Measurements from ENCODE around the gene DEPDC5.
"Not testable (repeated sequence)": the region's sequence is repeated elsewhere in the genome, so short reads cannot be mapped to it uniquely, and the experiment has no call there.

The DEPDC5 gene

GRCh38 chr22:31752096-31752847, 1.5 kb upstream of the DEPDC5 start:
- no peak overlapping the region for H3K4me3 ChIP-seq (ENCODE audit: low read depth, low read length)
- POLR2A ChIA-PET, result interaction anchor here (0.8 to 1.5 kb wide), 2 partner anchors 10 to 91 kb away, joined by 3 to 4 read pairs; no protein-coding TSS in a partner anchor
- TF ChIP-seq, protein P1, sequence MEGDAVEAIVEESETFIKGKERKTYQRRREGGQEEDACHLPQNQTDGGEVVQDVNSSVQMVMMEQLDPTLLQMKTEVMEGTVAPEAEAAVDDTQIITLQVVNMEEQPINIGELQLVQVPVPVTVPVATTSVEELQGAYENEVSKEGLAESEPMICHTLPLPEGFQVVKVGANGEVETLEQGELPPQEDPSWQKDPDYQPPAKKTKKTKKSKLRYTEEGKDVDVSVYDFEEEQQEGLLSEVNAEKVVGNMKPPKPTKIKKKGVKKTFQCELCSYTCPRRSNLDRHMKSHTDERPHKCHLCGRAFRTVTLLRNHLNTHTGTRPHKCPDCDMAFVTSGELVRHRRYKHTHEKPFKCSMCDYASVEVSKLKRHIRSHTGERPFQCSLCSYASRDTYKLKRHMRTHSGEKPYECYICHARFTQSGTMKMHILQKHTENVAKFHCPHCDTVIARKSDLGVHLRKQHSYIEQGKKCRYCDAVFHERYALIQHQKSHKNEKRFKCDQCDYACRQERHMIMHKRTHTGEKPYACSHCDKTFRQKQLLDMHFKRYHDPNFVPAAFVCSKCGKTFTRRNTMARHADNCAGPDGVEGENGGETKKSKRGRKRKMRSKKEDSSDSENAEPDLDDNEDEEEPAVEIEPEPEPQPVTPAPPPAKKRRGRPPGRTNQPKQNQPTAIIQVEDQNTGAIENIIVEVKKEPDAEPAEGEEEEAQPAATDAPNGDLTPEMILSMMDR (IDR thresholded peaks at IDR 0.05; ENCODE audit: insufficient read depth, low read length, missing control alignments), result no peak
- no peak for DNase-seq (ENCODE audit: low read depth, low spot score)
- CTCF ChIA-PET, result interaction anchor here (0.6 to 4.8 kb wide), 4 partner anchors 75 to 218 kb away, joined by 3 to 20 read pairs (median 4); no protein-coding TSS in a partner anchor

GRCh38 chr22:31753005-31753633, 700 bp upstream of the DEPDC5 start:
- DNase-seq (ENCODE audit: low read depth, low spot score), result no peak
- POLR2A ChIA-PET, result interaction anchor here (1.5 kb wide), 1 partner anchor 92 kb away, joined by 3 read pairs; no protein-coding TSS in a partner anchor
- TF ChIP-seq, protein P1 (IDR thresholded peaks at IDR 0.05; ENCODE audit: insufficient read depth, low read length, missing control alignments), result no peak
- H3K4me3 ChIP-seq (ENCODE audit: low read depth, low read length), result peak overlapping the region; percentile 88
- CTCF ChIA-PET, result interaction anchor here (0.6 to 4.8 kb wide), 6 partner anchors 76 to 217 kb away, joined by 3 to 20 read pairs (median 4); no protein-coding TSS in a partner anchor

- peak overlapping the region; percentile 88 for H3K4me3 ChIP-seq (ENCODE audit: low read depth, low read length)
- POLR2A ChIA-PET, result interaction anchor here (1.0 kb wide), 1 partner anchor 89 kb away, joined by 4 read pairs; no protein-coding TSS in a partner anchor
- TF ChIP-seq, protein P1 (IDR thresholded peaks at IDR 0.05; ENCODE audit: insufficient read depth, low read length, missing control alignments), result no peak
- no peak for DNase-seq (ENCODE audit: low read depth, low spot score)
- CTCF ChIA-PET, result interaction anchor here (1.2 kb wide), 1 partner anchor 214 kb away, joined by 3 read pairs; no protein-coding TSS in a partner anchor
Measured at GRCh38 chr22:31754813-31755212, 994 bp downstream of the DEPDC5 start.

- ChIA-PET CTCF (interaction anchor here (1.0 kb wide), 1 partner anchor 92 kb away, joined by 3 read pairs; no protein-coding TSS in a partner anchor), POLR2A (no interaction called here)
- DNase-seq (ENCODE audit: low read depth, low spot score), result no peak
- H3K4me3 ChIP-seq (ENCODE audit: low read depth, low read length), result no peak overlapping the region
- TF ChIP-seq, protein P1 (IDR thresholded peaks at IDR 0.05; ENCODE audit: insufficient read depth, low read length, missing control alignments), result no peak
Measured at GRCh38 chr22:31757265-31757664, 3.4 kb downstream of the DEPDC5 start.

- H3K4me3 ChIP-seq (ENCODE audit: low read depth, low read length); DNase-seq (ENCODE audit: low read depth, low spot score); POLR2A ChIA-PET: not testable (repeated sequence)
- CTCF ChIA-PET, result interaction anchor here (1.7 kb wide), 1 partner anchor 93 kb away, joined by 3 read pairs; no protein-coding TSS in a partner anchor
Measured at GRCh38 chr22:31758860-31759259, 5.0 kb downstream of the DEPDC5 start.

- H3K4me3 ChIP-seq (ENCODE audit: low read depth, low read length), result no peak overlapping the region
- CTCF ChIA-PET, result no interaction called here
- DNase-seq (ENCODE audit: low read depth, low spot score), result no peak
- TF ChIP-seq, protein P1 (IDR thresholded peaks at IDR 0.05; ENCODE audit: insufficient read depth, low read length, missing control alignments), result no peak
- POLR2A ChIA-PET, result no interaction called here
Measured at GRCh38 chr22:31764785-31765184, 11.0 kb downstream of the DEPDC5 start.
